Measurements from ENCODE around the gene NOX5. TPM values are rescaled to one million over a fixed set of nuclear protein-coding genes. Genes with fewer than 3 reads are reported as not detected.

The NOX5 gene
- total RNA-seq, 1 experiment from 2014 or later, result 339 TPM

DNA sequence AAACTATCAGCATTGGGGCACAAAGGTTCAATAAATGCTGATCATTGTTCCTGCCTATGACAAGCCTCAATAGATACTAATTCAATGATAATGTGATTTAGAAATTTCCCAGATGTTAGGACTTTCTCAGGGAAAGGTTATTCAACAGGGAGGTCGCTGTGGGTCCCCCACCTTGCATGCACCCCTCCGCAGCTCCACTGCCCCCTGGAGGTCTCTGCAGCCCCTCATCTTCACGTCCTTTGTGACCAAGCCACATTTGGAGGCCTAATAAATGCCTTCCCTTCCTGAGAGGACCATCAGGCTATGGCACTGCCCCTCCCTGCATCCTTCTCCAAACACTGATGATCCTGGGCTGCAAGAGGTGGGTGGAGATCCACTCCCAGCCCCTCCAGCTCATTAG, 50.2 kb downstream of the NOX5 start:
- DNase-seq (no peak), ATAC-seq (no peak)
- intact Hi-C loops (cut with micrococcal nuclease), result loop anchor here (10.0 kb wide), 1 partner anchor 470 kb away; no protein-coding TSS in a partner anchor
- TF ChIP-seq EZH2 (IDR thresholded peaks at IDR 0.05; ENCODE audit: low read length, unreplicated experiment) (no peak), CTCF (conservative IDR thresholded peaks at IDR 0.05; ENCODE audit: low read depth, low read length) (no peak), EZH2phosphoT487 (IDR thresholded peaks at IDR 0.05; ENCODE audit: borderline replicate concordance, low read length) (no peak)
- no peak overlapping the region for H3K4me3 ChIP-seq (ENCODE audit: low read length)
- no peaks in the 10 kb centered on the region for H3F3A ChIP-seq (ENCODE audit: low read length, unreplicated experiment)
- H4K20me1 ChIP-seq (ENCODE audit: low read length), result no peaks in the 10 kb centered on the region
- no peak overlapping the region for H2AFZ ChIP-seq (ENCODE audit: low read length)
- no peaks in the 10 kb centered on the region for H3K9me3 ChIP-seq (ENCODE audit: low read length)
- no peak overlapping the region for H3K27ac ChIP-seq (ENCODE audit: low read length)
- no peak overlapping the region for H3K9ac ChIP-seq (ENCODE audit: low read length)
- ChIA-PET CTCF (no interaction called here), POLR2A (ENCODE audit: unreplicated experiment) (no interaction called here)
- no peaks in the 10 kb centered on the region for H3K9me2 ChIP-seq (replicated peaks; ENCODE audit: low read length)
- peaks cover 27% of the 10 kb centered on the region for H3K4me1 ChIP-seq (ENCODE audit: insufficient read depth, low read length)
- H3K36me3 ChIP-seq (ENCODE audit: low read depth, low read length), result peaks cover 5% of the 10 kb centered on the region; the same call in 1 of the 2 replicates
- H3K79me2 ChIP-seq (ENCODE audit: low read length), result no peaks in the 10 kb centered on the region
- H3K27me3 ChIP-seq (ENCODE audit: low read length), result no peaks in the 10 kb centered on the region
- no peak overlapping the region for H3K4me2 ChIP-seq (ENCODE audit: low read length)
- no TSS peak for BruUV-seq (replicated peaks)

DNA sequence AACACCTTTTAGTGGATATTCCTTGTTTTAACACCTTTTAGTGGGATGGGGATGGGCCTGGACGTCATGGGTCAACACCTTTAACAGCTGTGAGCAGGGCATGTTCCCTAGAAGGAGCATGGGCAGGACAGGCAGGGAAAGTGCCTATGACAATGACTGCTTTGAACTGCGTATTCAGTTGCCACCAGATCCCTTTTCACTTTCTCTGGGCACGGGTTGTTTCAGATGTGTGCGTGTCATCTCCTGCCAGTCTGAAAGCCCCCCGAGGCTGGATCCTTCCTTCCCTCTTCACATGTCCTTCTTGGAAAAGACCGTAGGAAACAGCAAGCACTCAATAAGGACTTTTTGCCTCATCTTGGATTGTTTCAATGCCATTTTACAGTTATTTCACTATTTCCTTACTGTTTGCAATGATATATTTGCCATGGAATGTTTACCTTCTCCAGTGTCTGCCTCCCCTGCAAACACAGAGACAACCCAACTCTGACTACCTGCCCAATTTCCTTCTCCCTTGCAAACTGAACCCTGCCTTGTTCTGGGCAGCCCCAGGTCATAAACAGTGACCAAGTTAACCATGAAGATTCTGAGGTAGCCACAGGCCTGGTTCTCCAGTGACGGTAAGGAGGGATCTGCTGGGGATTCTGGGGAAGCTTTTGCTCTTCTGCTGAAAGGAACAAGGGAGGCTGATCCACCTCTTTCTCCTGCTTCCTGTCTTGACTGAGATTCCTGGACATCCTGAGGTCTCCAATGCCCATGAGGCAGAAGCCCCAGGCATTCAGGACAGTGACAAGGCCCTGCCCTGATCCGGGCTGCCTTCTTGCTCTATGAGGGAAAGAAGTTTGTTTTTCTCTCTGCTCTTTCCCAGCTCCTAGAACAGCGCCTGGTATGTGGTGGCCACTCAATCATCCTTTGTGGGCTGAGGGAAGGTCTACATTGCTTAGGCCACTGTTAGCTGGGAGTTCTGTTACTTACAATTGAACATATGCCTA, 51.8 kb downstream of the NOX5 start:
- Histone ChIP-seq H3K36me3 (ENCODE audit: low read depth, low read length) (peaks cover 5% of the 10 kb centered on the region; the same call in 1 of the 2 replicates), H3K27ac (ENCODE audit: low read length) (no peak overlapping the region), H3K79me2 (ENCODE audit: low read length) (no peaks in the 10 kb centered on the region), H3K9me2 (replicated peaks; ENCODE audit: low read length) (no peaks in the 10 kb centered on the region), H3K4me1 (ENCODE audit: insufficient read depth, low read length) (peaks cover 10% of the 10 kb centered on the region), H2AFZ (ENCODE audit: low read length) (no peak overlapping the region), H3F3A (ENCODE audit: low read length, unreplicated experiment) (no peaks in the 10 kb centered on the region), H3K9me3 (ENCODE audit: low read length) (no peaks in the 10 kb centered on the region), H3K4me3 (ENCODE audit: low read length) (no peak overlapping the region), H3K4me2 (ENCODE audit: low read length) (no peak overlapping the region), H4K20me1 (ENCODE audit: low read length) (no peaks in the 10 kb centered on the region), H3K27me3 (ENCODE audit: low read length) (no peaks in the 10 kb centered on the region), H3K9ac (ENCODE audit: low read length) (no peak overlapping the region)
- ATAC-seq (peak; percentile 68), DNase-seq (no peak)
- ChIA-PET CTCF (no interaction called here), POLR2A (ENCODE audit: unreplicated experiment) (no interaction called here)
- TF ChIP-seq CTCF (conservative IDR thresholded peaks at IDR 0.05; ENCODE audit: low read depth, low read length) (no peak), EZH2 (IDR thresholded peaks at IDR 0.05; ENCODE audit: low read length, unreplicated experiment) (no peak), EZH2phosphoT487 (IDR thresholded peaks at IDR 0.05; ENCODE audit: borderline replicate concordance, low read length) (no peak)
- intact Hi-C loops (cut with micrococcal nuclease), result loop anchor here (10.0 kb wide), 1 partner anchor 468 kb away; no protein-coding TSS in a partner anchor
- no TSS peak for BruUV-seq (replicated peaks)

Measured in PC-3 (cell line).